IMR-90 (cell line): ENCODE data around the gene NBEAL1. TPM values are rescaled to one million over a fixed set of nuclear protein-coding genes. Genes with fewer than 3 reads are reported as not detected.

ENCODE experiments used
- ATAC-seq: fragments of 200-7000 bp; cut with Tn5 transposase; 2 replicates; pipeline ENCODE4 v1.9.1; 2020; ENCODE audit warnings: low read depth, mild to moderate bottlenecking, moderate library complexity
- BruUV-seq: library from RNA; stranded (reverse); fragments of 400-500 nt; replicated peaks from 2 replicates; lab custom pipeline; 2021; lab: Mats Ljungman, UMichigan
- CTCF ChIA-PET: fragments of 300-600 bp; formaldehyde crosslinking; extraction: SDS; loops from one replicate; lab custom pipeline; 2021; ENCODE audit warnings: antibody characterized with exemption; lab: Yijun Ruan, JAX
- POLR2A ChIA-PET: fragments of 300-600 bp; sonication (Branson Sonifier 250); formaldehyde crosslinking; loops from one replicate; lab custom pipeline; 2022; ENCODE audit warnings: antibody characterized with exemption; ENCODE audit not compliant: unreplicated experiment; lab: Charles Lee
- DNase-seq: peaks from one replicate; pipeline ENCODE4 v3.0.0; 2013
- H2AFZ ChIP-seq: replicated peaks from 2 replicates; pipeline ENCODE3; 2013; ENCODE audit warnings: low read length, mild to moderate bottlenecking; ENCODE audit not compliant: poor library complexity
- H2AK5ac ChIP-seq: 2 replicates; pipeline ENCODE4 v1.6.1; 2013; ENCODE audit warnings: low read depth, low read length, inconsistent platforms
- H2AK9ac ChIP-seq: replicated peaks from 2 replicates; pipeline ENCODE3; 2013; ENCODE audit warnings: mild to moderate bottlenecking, low read depth, low read length, moderate library complexity; ENCODE audit not compliant: poor library complexity
- H2BK120ac ChIP-seq: 2 replicates; pipeline ENCODE4 v1.6.1; 2013; ENCODE audit warnings: low read depth, low read length, inconsistent platforms
- H2BK15ac ChIP-seq: 3 replicates; pipeline ENCODE4 v1.6.1; 2013; ENCODE audit warnings: low read depth, low read length, inconsistent platforms
- H2BK20ac ChIP-seq: 2 replicates; pipeline ENCODE4 v1.6.1; 2013; ENCODE audit warnings: low read depth, mild to moderate bottlenecking, inconsistent platforms, low read length, moderate library complexity
- H2BK5ac ChIP-seq: 2 replicates; pipeline ENCODE4 v1.6.1; 2013; ENCODE audit warnings: mild to moderate bottlenecking, low read depth, low read length, inconsistent platforms; ENCODE audit not compliant: poor library complexity, severe bottlenecking
- H3K14ac ChIP-seq: replicated peaks from 2 replicates; pipeline ENCODE4 v1.6.1; 2013; ENCODE audit warnings: low read depth, low read length, inconsistent platforms
- H3K18ac ChIP-seq: 2 replicates; pipeline ENCODE4 v1.6.1; 2013; ENCODE audit warnings: low read depth, low read length, control low read depth
- H3K23ac ChIP-seq: 2 replicates; pipeline ENCODE4 v1.6.1; 2013; ENCODE audit warnings: low read depth, low read length, inconsistent platforms
- H3K27ac ChIP-seq: 2 replicates; pipeline ENCODE4 v1.5.1; 2013; ENCODE audit warnings: mild to moderate bottlenecking, control low read depth, low read length; ENCODE audit not compliant: insufficient read depth
- H3K27me3 ChIP-seq: 2 replicates; pipeline ENCODE4 v1.6.1; 2013; ENCODE audit warnings: low read length; ENCODE audit not compliant: control insufficient read depth, insufficient read depth
- H3K36me3 ChIP-seq: 2 replicates; pipeline ENCODE4 v1.6.1; 2013; ENCODE audit warnings: low read length, mixed read lengths; ENCODE audit not compliant: control insufficient read depth, insufficient read depth
- H3K4ac ChIP-seq: 2 replicates; pipeline ENCODE4 v1.6.1; 2013; ENCODE audit warnings: low read depth, low read length, inconsistent platforms
- H3K4me1 ChIP-seq: 2 replicates; pipeline ENCODE4 v1.6.1; 2013; ENCODE audit warnings: low read length, mixed read lengths; ENCODE audit not compliant: control insufficient read depth, insufficient read depth
- H3K4me2 ChIP-seq: 2 replicates; pipeline ENCODE4 v1.6.1; 2013; ENCODE audit warnings: low read depth, mild to moderate bottlenecking, control low read depth, low read length, moderate library complexity
- H3K4me3 ChIP-seq: 2 replicates; pipeline ENCODE4 v1.5.1; 2013; ENCODE audit warnings: low read depth, mild to moderate bottlenecking, control low read depth, low read length, moderate library complexity; ENCODE audit not compliant: insufficient read depth
- H3K56ac ChIP-seq: 2 replicates; pipeline ENCODE4 v1.6.1; 2013; ENCODE audit warnings: low read length, inconsistent platforms; ENCODE audit not compliant: insufficient read depth; ENCODE audit errors: extremely low read depth
- H3K79me1 ChIP-seq, 2 experiments: 2 replicates each; pipeline ENCODE4 v1.6.1; 2013; ENCODE audit warnings: low read length in 2 of 2, inconsistent platforms in 1 of 2, low read depth in 1 of 2
- H3K9ac ChIP-seq: 2 replicates; pipeline ENCODE4 v1.6.1; 2013; ENCODE audit warnings: low read depth, low read length, control low read depth
- H3K9me1 ChIP-seq: 2 replicates; pipeline ENCODE4 v1.6.1; 2013; ENCODE audit warnings: low read length, inconsistent platforms; ENCODE audit not compliant: insufficient read depth
- H3K9me3 ChIP-seq: 2 replicates; pipeline ENCODE4 v1.6.1; 2013; ENCODE audit warnings: low read length; ENCODE audit not compliant: control insufficient read depth, insufficient read depth
- H4K20me1 ChIP-seq: 2 replicates; pipeline ENCODE4 v1.6.1; 2013; ENCODE audit warnings: low read length, inconsistent platforms; ENCODE audit not compliant: insufficient read depth
- H4K5ac ChIP-seq: 2 replicates; pipeline ENCODE4 v1.6.1; 2013; ENCODE audit warnings: mild to moderate bottlenecking, low read depth, low read length, control low read depth
- H4K8ac ChIP-seq, 2 experiments: 2 replicates each; pipeline ENCODE4 v1.6.1; 2013; ENCODE audit warnings: low read depth in 2 of 2, low read length in 2 of 2, control low read depth in 1 of 2, inconsistent platforms in 1 of 2
- H4K91ac ChIP-seq: 2 replicates; pipeline ENCODE4 v1.6.1; 2013; ENCODE audit warnings: low read depth, low read length, inconsistent platforms; ENCODE audit not compliant: insufficient read depth
- BHLHE40 ChIP-seq: fragments of 150-350 bp; IDR thresholded peaks from 2 replicates; pipeline ENCODE4 v1.6.1; 2016; ENCODE audit warnings: mild to moderate bottlenecking, low read depth, low read length
- CEBPB ChIP-seq: IDR thresholded peaks from 2 replicates; pipeline ENCODE4 v1.6.1; 2012; ENCODE audit warnings: low read depth, low read length, improper control_type of control experiment
- CHD1 ChIP-seq: IDR thresholded peaks from 2 replicates; pipeline ENCODE4 v1.6.1; 2012; ENCODE audit warnings: low read depth, low read length, improper control_type of control experiment
- CTCF ChIP-seq: conservative IDR thresholded peaks from 2 replicates; pipeline ENCODE4 v1.5.1; 2012; ENCODE audit warnings: mild to moderate bottlenecking, low read depth, low read length, improper control_type of control experiment
- MAFK ChIP-seq: IDR thresholded peaks from 2 replicates; pipeline ENCODE4 v1.6.1; 2012; ENCODE audit warnings: low read depth, low read length, improper control_type of control experiment
- MAZ ChIP-seq: IDR thresholded peaks from 2 replicates; pipeline ENCODE4 v1.6.1; 2012; ENCODE audit warnings: low read depth, mild to moderate bottlenecking, low read length, improper control_type of control experiment, moderate library complexity, borderline replicate concordance
- MXI1 ChIP-seq: IDR thresholded peaks from 2 replicates; pipeline ENCODE4 v1.6.1; 2012; ENCODE audit warnings: low read depth, mild to moderate bottlenecking, low read length, moderate library complexity, borderline replicate concordance
- NFE2L2 ChIP-seq: fragments of 150-350 bp; IDR thresholded peaks from 2 replicates; pipeline ENCODE4 v1.6.1; 2016; ENCODE audit warnings: low read depth, mild to moderate bottlenecking, low read length
- POLR2A ChIP-seq: IDR thresholded peaks from 2 replicates; pipeline ENCODE4 v1.6.1; 2012; ENCODE audit warnings: mild to moderate bottlenecking, low read depth, low read length
- RAD21 ChIP-seq: IDR thresholded peaks from 2 replicates; pipeline ENCODE4 v1.6.1; 2012; ENCODE audit warnings: low read length, improper control_type of control experiment
- RCOR1 ChIP-seq: IDR thresholded peaks from 2 replicates; pipeline ENCODE4 v1.6.1; 2012; ENCODE audit warnings: mild to moderate bottlenecking, low read length, improper control_type of control experiment; ENCODE audit not compliant: insufficient replicate concordance
- RFX5 ChIP-seq: IDR thresholded peaks from 2 replicates; pipeline ENCODE4 v1.8.0; 2012; ENCODE audit warnings: low read depth, mild to moderate bottlenecking, low read length, moderate library complexity
- USF2 ChIP-seq: fragments of 150-350 bp; IDR thresholded peaks from 2 replicates; pipeline ENCODE4 v1.6.1; 2017; ENCODE audit warnings: mild to moderate bottlenecking, antibody characterized with exemption, low read length, low read depth
- dilution Hi-C: fragments of 300-500 bp; cut with HindIII; formaldehyde crosslinking; loops from one replicate; pipeline ENCODE4 v1.14.3; 2018; ENCODE audit warnings: low sequenced_read_pairs; ENCODE audit not compliant: unreplicated experiment
- in situ Hi-C: fragments of 300-500 bp; cut with MboI; formaldehyde crosslinking; loops from 3 replicates; pipeline ENCODE4 v1.14.3; 2019; ENCODE audit warnings: low sequenced_read_pairs, inconsistent platforms, mixed read lengths
- intact Hi-C: fragments of 100-400 bp; cut with micrococcal nuclease; formaldehyde crosslinking; loops from 2 replicates; pipeline ENCODE4 v1.10.0; 2022
- polyA plus RNA-seq, 3 experiments: library from polyadenylated mRNA; depleted of rRNA; stranded (reverse); fragments of >200 nt; gene quantifications; 2 replicates each; pipeline ENCODE4 v1.2.3, GENCODE V29; 2012; ENCODE audit warnings: low replicate concordance in 1 of 3
- total RNA-seq: library from RNA; depleted of rRNA; stranded (reverse); fragments of >200 nt; gene quantifications from 2 replicates; pipeline ENCODE4 v1.2.3, GENCODE V29; 2012

Gene NBEAL1
- total and polyA plus RNA-seq, 2 of the 4 experiments (the other 2 are of a cell fraction) = 6.4 to 38.0 TPM

GRCh38 chr2:203105996-203106395, 91.3 kb downstream of the NBEAL1 start:
- no peak overlapping the region for H3K4me3 ChIP-seq
- no peaks in the 10 kb centered on the region for H3K27me3 ChIP-seq
- H4K91ac ChIP-seq = no peak overlapping the region
- H2BK5ac ChIP-seq = no peak overlapping the region
- intact Hi-C loops (loop anchor here (10.0 kb wide), 1 partner anchor 59 kb away; no protein-coding TSS in a partner anchor), dilution Hi-C loops (no loop called here), in situ Hi-C loops (no loop called here)
- no peak overlapping the region for H2BK20ac ChIP-seq
- no peak overlapping the region for H3K27ac ChIP-seq
- H2AK9ac ChIP-seq = no peak overlapping the region
- no peak overlapping the region for H2BK120ac ChIP-seq
- no peak overlapping the region for H3K9ac ChIP-seq
- H3K4me2 ChIP-seq = no peak overlapping the region
- H3K79me1 ChIP-seq = peaks cover 1 to 3% of the 10 kb centered on the region in 2 experiments; a peak in 1 of 4 replicates
- no peaks in the 10 kb centered on the region for H4K20me1 ChIP-seq
- no peak overlapping the region for H3K4ac ChIP-seq
- H2AFZ ChIP-seq = no peak overlapping the region
- peaks cover 28% of the 10 kb centered on the region for H3K36me3 ChIP-seq
- POLR2A ChIA-PET = no interaction called here
- no peak for TF ChIP-seq CEBPB
- TF ChIP-seq BHLHE40 = no peak
- TF ChIP-seq MXI1 = no peak
- no peak for TF ChIP-seq CHD1
- no peak for TF ChIP-seq RFX5
- no peak for TF ChIP-seq USF2
- no peak for TF ChIP-seq NFE2L2
- no peak for TF ChIP-seq RCOR1
- no peak for TF ChIP-seq POLR2A
- TF ChIP-seq MAZ = no peak
- no peak for TF ChIP-seq MAFK
- no peak for TF ChIP-seq CTCF
- no peak for TF ChIP-seq RAD21
- H4K5ac ChIP-seq = no peak overlapping the region
- H3K23ac ChIP-seq = no peak overlapping the region
- no peak overlapping the region for H3K18ac ChIP-seq
- no peak for DNase-seq
- CTCF ChIA-PET = no interaction called here
- no peak overlapping the region for H2AK5ac ChIP-seq
- H4K8ac ChIP-seq = no peak overlapping the region
- H3K9me1 ChIP-seq = no peaks in the 10 kb centered on the region
- no peak overlapping the region for H3K56ac ChIP-seq
- no peak for ATAC-seq
- H3K14ac ChIP-seq = no peak overlapping the region
- no peak overlapping the region for H2BK15ac ChIP-seq
- H3K9me3 ChIP-seq = peaks cover 4% of the 10 kb centered on the region
- BruUV-seq = no TSS peak
- no peaks in the 10 kb centered on the region; the same call in 1 of the 2 replicates for H3K4me1 ChIP-seq
